HG02623 (cell line): ENCODE results near the gene ZNRF2.
A peak's percentile ranks its signal among the peaks of the same experiment; 100 is the strongest.
"Not testable (repeated sequence)": the region's sequence is repeated elsewhere in the genome, so short reads cannot be mapped to it uniquely, and the experiment has no call there.

Source experiments
- ATAC-seq: cut with Tn5 transposase; IDR thresholded peaks from one replicate; pipeline ENCODE4 v1.9.1; 2021; ENCODE audit warnings: moderate library complexity; ENCODE audit not compliant: unreplicated experiment

The ZNRF2 gene

GRCh38 chr7:30286749-30287148 lies 2.4 kb downstream of the ZNRF2 start:
- ATAC-seq, result no peak

GRCh38 chr7:30287625-30288024 lies 3.2 kb downstream of the ZNRF2 start:
- not testable (repeated sequence) for ATAC-seq

GRCh38 chr7:30289634-30290033 lies 5.2 kb downstream of the ZNRF2 start:
- not testable (repeated sequence) for ATAC-seq

GRCh38 chr7:30290317-30290716 lies 5.9 kb downstream of the ZNRF2 start:
- ATAC-seq, result peak; percentile 30

- not testable (repeated sequence) for ATAC-seq
Observed at GRCh38 chr7:30292416-30293038, 8.1 kb downstream of the ZNRF2 start.

- ATAC-seq, result not testable (repeated sequence)
Observed at GRCh38 chr7:30296304-30296703, 11.9 kb downstream of the ZNRF2 start.

- not testable (repeated sequence) for ATAC-seq
Observed at GRCh38 chr7:30297499-30297898, 13.1 kb downstream of the ZNRF2 start.

GRCh38 chr7:30298409-30298808 lies 14.0 kb downstream of the ZNRF2 start:
- ATAC-seq, result not testable (repeated sequence)

GRCh38 chr7:30301751-30302150 lies 17.4 kb downstream of the ZNRF2 start:
- ATAC-seq, result no peak

- peak; percentile 15 for ATAC-seq
Observed at GRCh38 chr7:30302656-30303311, 18.4 kb downstream of the ZNRF2 start.

- ATAC-seq, result peak; percentile 69
Observed at GRCh38 chr7:30303312-30304039, 19.1 kb downstream of the ZNRF2 start.

GRCh38 chr7:30304177-30304884 lies 19.9 kb downstream of the ZNRF2 start:
- ATAC-seq, result no peak

- ATAC-seq, result no peak
Observed at GRCh38 chr7:30306976-30307375, 22.6 kb downstream of the ZNRF2 start.

GRCh38 chr7:30308389-30308788 lies 24.0 kb downstream of the ZNRF2 start:
- no peak for ATAC-seq

- ATAC-seq, result no peak
Observed at GRCh38 chr7:30309302-30309701, 24.9 kb downstream of the ZNRF2 start.

- no peak for ATAC-seq
Observed at GRCh38 chr7:30309842-30310435, 25.5 kb downstream of the ZNRF2 start.

GRCh38 chr7:30310674-30311362 lies 26.4 kb downstream of the ZNRF2 start:
- no peak for ATAC-seq

- ATAC-seq, result no peak
Observed at GRCh38 chr7:30312178-30312577, 27.8 kb downstream of the ZNRF2 start.

GRCh38 chr7:30313348-30313747 lies 29.0 kb downstream of the ZNRF2 start:
- no peak for ATAC-seq

- ATAC-seq, result no peak
Observed at GRCh38 chr7:30313793-30314192, 29.4 kb downstream of the ZNRF2 start.
